ENCODE results near the gene TWIST1.

- no peak for TF ChIP-seq CTCF (IDR thresholded peaks at IDR 0.05; ENCODE audit: low read depth, low read length)
- TF ChIP-seq EZH2phosphoT487 (IDR thresholded peaks at IDR 0.05; ENCODE audit: low read depth) = no peak
Observed at GRCh38 chr7:19113002-19113350, 4.5 kb downstream of the TWIST1 start.
